Fibroblast of skin of left biceps (primary cell): Measurements from ENCODE around the gene CDH8.
A peak's percentile ranks its signal among the peaks of the same experiment; 100 is the strongest.

ENCODE experiments used
- DNase-seq, 2 experiments: peaks; one replicate each; pipeline ENCODE4 v3.0.0-alpha.2; 2013; ENCODE audit warnings: low read depth in 2 of 2

CDH8 gene, protein sequence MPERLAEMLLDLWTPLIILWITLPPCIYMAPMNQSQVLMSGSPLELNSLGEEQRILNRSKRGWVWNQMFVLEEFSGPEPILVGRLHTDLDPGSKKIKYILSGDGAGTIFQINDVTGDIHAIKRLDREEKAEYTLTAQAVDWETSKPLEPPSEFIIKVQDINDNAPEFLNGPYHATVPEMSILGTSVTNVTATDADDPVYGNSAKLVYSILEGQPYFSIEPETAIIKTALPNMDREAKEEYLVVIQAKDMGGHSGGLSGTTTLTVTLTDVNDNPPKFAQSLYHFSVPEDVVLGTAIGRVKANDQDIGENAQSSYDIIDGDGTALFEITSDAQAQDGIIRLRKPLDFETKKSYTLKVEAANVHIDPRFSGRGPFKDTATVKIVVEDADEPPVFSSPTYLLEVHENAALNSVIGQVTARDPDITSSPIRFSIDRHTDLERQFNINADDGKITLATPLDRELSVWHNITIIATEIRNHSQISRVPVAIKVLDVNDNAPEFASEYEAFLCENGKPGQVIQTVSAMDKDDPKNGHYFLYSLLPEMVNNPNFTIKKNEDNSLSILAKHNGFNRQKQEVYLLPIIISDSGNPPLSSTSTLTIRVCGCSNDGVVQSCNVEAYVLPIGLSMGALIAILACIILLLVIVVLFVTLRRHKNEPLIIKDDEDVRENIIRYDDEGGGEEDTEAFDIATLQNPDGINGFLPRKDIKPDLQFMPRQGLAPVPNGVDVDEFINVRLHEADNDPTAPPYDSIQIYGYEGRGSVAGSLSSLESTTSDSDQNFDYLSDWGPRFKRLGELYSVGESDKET

DNA sequence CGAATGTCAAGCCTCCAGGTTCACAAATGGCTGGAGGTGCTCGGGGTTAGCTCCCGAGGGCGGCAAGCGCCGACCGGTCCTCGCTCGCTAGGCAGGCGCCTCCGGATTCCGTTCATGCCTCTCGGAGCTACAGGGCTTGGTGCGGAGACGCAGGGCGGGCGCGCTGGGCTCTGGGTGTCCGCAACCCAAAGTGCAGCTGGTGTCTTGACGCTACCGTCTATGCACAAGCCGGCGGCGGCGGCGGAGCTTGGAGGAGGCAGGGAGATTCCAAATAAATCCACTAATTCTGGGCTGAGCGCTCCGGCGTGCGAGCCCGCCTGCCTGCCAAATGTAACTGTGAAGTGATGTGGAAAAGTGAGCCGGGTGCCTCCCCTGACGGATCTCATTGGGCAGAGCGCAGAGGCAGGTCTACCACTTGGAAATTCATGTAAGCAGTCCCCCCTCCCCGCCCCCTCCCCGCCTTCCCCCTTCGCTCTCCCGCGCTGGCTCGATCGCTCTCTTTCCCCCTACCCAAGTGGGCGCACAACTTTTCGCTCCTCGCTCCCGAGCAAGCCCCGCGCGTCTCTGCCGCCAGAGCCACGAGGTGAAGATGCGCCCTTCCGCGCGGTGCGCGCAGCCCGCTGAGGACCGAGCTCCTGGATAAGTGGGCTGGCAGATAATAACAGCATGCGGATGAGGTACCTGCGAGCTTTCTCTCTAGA, at the start of gene CDH8:
Gene CDH8, minus strand, starts transcription at position 338 of the 701 bp plus-strand sequence. CDS start 15,035 bp downstream, outside the sequence.
- DNase-seq = no peak

DNA sequence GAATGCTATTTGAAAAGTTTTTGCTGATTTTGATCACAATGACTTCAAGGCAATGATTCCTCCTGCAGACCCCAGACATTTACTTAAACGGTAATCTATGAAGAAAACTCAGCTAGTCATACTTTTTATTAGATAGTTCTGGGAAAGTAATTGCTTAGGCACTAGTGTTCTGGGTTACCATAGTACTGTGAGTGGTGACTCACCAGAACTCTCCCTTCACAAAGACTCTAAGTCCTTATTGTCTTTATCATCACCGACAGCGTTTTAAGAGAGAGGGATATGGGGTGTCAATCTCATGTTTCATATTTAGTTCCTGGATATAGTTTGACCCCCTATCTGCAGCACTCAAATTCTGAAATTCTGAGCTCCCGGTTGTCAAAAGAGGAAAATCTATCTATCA, 43.0 kb upstream of the CDH8 start:
- no peak for DNase-seq

DNA sequence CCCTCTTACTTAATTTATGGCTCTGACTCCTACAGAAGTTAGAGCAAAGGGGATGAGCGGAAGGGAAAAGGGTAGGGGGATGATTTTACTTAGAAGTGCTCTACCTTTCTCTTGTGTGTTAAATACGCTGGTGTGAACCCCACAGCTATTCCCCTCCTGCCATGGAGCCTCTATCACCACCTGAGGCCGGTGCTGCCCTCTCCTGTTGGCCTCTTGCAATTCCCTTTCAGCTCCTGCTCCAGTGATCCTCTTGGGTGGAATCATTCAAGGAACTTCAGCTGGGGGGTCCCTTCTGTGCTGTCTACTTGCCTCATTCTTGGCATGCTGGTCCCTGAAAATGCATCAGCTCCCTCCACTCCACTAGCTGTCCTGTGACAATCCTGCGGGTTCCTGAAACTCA, 41.8 kb upstream of the CDH8 start:
- DNase-seq = no peak

DNA sequence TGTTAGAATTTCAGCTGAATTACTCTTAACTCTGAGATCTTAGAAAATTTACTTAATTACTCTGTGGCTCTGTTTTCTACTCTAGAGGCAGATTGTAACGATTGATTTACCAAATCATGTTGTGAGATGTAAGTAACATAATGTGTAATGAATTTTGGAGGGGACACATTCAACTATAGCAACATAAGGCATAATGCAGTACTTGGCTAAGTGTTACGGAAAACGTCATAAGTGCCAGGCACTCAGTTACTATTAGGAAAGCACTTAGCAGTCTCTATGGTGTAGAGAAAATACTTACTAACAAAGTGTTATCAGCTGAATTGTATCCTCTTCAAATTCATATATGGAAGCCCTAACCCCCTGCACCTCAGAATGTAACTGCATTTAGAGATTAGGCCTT, 40.6 kb upstream of the CDH8 start:
- no peak for DNase-seq

- no peak for DNase-seq
Measured at GRCh38 chr16:62068747-62069146, 32.5 kb upstream of the CDH8 start.

GRCh38 chr16:62067981-62068380, 31.7 kb upstream of the CDH8 start:
- DNase-seq = no peak

DNA sequence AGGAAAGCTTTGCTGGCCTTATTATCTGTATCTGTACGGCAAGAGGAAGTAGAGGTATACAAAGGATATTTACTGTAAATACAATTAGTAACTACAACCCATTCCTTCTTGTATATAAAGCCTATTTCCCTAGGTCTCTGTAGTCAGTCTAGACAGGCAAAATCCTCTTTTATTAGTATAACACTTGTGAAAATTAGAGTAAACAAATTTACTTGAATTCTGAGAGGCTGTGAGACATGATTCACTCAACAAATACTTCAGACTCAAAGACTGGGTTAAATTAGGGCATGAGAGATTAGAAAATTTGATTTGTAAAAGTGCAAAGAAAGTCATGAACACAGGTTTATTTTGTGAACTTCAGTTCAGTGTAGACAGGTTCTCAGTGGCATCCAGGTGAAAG, 30.9 kb upstream of the CDH8 start:
- no peak for DNase-seq

GRCh38 chr16:62066747-62067146, 30.5 kb upstream of the CDH8 start:
- no peak for DNase-seq

DNA sequence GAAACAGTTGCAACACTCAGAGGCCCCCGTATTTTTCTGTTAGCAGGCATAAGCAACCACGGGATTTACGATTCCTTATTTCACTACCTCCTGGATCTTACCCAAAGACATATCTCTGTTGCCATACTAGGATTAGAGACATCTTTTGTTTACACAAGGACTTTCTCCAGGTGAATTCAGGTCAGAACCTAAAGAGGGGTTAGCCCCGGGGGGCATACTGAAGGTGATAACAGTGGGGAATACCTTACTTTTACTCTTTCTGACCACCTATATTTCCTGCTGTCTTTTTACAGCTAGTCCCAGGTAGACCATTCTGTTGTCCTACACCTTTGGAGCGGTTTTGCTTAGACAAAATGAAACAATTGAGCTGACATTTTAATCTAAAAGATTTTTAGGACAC, 27.9 kb upstream of the CDH8 start:
- no peak for DNase-seq

DNA sequence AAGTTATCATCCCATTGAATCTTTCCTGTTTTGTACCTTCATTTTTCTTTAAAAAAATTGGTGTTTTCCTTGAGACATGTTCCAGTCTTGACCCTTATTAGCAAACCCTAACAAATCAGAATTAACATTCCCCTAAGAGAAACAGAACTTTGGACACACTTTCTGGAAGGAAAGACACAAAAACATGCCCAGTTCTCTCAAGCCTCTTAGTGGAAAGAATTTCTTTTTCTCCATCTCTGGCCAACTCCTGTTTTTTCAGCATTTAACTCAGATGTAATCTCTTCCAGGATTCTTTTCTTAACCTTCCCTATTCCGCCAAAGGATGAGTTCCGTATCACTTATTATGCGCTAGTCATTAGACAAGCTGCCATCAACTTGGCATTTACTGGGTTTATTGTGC, 23.9 kb upstream of the CDH8 start:
- DNase-seq = no peak

- no peak for DNase-seq
Measured at GRCh38 chr16:62059527-62059926, 23.3 kb upstream of the CDH8 start.

- DNase-seq = no peak
Measured at GRCh38 chr16:62058412-62058811, 22.2 kb upstream of the CDH8 start.

- DNase-seq = no peak
Measured at GRCh38 chr16:62051942-62052341, 15.7 kb upstream of the CDH8 start.

DNA sequence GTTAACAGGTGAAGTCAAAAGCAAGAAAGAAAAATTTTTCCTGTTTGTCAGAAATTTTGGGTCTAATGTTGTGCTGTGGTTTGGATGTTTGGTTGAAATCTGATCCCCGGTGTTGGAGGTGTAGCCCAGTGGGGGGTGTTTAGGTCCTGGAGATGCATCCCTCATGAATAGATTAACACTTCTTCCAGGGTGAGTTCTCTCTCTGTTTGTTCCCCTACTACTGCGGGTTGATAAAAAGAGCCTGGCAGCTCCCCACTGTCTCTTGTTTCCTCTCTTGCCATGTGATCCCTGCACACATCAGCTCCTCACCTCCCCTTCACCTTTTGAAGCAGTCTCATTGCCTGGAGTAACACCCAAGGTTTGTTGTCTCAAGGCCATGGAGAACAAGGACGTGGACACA, 14.6 kb upstream of the CDH8 start:
- no peak for DNase-seq

GRCh38 chr16:62046801-62047200, 10.6 kb upstream of the CDH8 start:
- no peak for DNase-seq

GRCh38 chr16:62041401-62041800, 5.2 kb upstream of the CDH8 start:
- DNase-seq = peak; percentile 19 to 22

GRCh38 chr16:62038646-62039045, 2.4 kb upstream of the CDH8 start:
- DNase-seq = no peak

GRCh38 chr16:62038225-62038624, 2.0 kb upstream of the CDH8 start:
- no peak for DNase-seq

- DNase-seq = no peak
Measured at GRCh38 chr16:62036802-62037135, 531 bp upstream of the CDH8 start.

DNA sequence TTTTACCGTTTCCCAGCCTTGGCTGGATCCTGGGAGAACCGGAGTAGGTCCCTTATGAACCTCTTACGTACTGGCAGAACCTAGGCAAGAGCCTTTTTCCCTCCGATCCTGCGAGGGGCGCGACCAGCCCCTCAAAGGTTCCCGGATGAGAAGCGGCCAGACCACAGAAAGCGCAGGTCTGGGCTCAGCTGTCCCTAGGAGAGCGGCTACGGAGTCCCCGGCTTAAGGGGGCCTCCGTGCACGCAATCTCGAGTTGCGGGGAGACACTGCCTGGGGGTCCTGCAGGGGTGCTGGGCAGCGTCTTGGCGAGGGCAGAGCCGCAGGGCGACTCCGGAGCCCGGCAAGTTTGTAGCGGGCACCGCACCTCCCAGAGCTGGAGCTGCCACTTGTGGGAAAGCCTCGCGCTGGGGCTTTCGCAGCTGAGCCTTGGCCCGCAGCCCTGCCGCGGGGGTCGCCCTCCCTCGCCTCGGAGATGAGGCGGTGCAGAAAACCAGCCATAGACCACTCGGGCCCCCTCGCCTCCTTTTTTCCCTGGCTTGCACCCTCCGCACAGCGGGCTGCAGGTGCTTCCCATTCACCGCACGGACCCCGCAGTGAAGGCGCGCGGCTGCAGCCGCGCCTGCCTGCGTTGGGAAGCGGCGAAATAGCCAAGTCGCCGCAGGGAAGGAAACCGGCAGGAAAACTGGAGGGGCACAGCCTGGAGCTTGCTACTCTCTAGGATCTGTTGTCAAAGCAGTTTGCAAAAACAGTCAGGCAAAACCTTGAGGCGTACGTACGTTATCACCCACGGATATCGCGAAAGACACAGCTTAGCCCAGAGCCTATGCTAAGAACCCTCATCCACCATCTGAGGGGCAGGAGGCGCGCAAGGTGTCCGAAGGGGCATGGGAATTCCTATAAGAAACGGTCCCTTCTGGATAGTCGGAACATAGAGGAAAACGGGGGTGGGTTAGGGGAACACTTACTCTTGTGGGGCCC, 834 bp downstream of the CDH8 start:
- DNase-seq = no peak
